ENCODE data around the gene ST6GALNAC3. TPM values are rescaled to one million over a fixed set of nuclear protein-coding genes. Genes with fewer than 3 reads are reported as not detected.

Gene ST6GALNAC3
- total RNA-seq, 1 donor from 2014 or later, result 22.0 TPM

- no peaks in the 10 kb centered on the region for H3K9me3 Mint-ChIP-seq
- no peak overlapping the region for H3K27ac Mint-ChIP-seq (ENCODE audit: unreplicated experiment)
- H3K4me1 Mint-ChIP-seq, result peaks cover 36% of the 10 kb centered on the region
- no peak overlapping the region for H3K4me3 Mint-ChIP-seq
- TF ChIP-seq CTCF (conservative IDR thresholded peaks at IDR 0.05), result no peak
- DNase-seq (ENCODE audit: low read depth, low spot score), result no peak
- H3K36me3 Mint-ChIP-seq (ENCODE audit: low read depth), result peaks cover 4% of the 10 kb centered on the region
- no peaks in the 10 kb centered on the region for H3K27me3 Mint-ChIP-seq (ENCODE audit: low read depth)
These were observed 49.6 kb downstream of the ST6GALNAC3 start for GRCh38 chr1:76124196-76124595.

- Mint-ChIP-seq H3K4me3 (peak overlapping the region; percentile 7), H3K27me3 (ENCODE audit: low read depth) (no peaks in the 10 kb centered on the region), H3K36me3 (ENCODE audit: low read depth) (peaks cover 4% of the 10 kb centered on the region), H3K4me1 (peaks cover 36% of the 10 kb centered on the region), H3K27ac (ENCODE audit: unreplicated experiment) (peak overlapping the region; percentile 79), H3K9me3 (no peaks in the 10 kb centered on the region)
- DNase-seq (ENCODE audit: low read depth, low spot score), result no peak
- TF ChIP-seq CTCF (conservative IDR thresholded peaks at IDR 0.05), result no peak
These were observed 51.1 kb downstream of the ST6GALNAC3 start for GRCh38 chr1:76125473-76126219.

GRCh38 chr1:76128096-76128495 is 53.5 kb downstream of the ST6GALNAC3 start:
- no peak for TF ChIP-seq CTCF (conservative IDR thresholded peaks at IDR 0.05)
- H3K4me1 Mint-ChIP-seq, result peaks cover 32% of the 10 kb centered on the region
- H3K27me3 Mint-ChIP-seq (ENCODE audit: low read depth), result no peaks in the 10 kb centered on the region
- DNase-seq (ENCODE audit: low read depth, low spot score), result no peak
- H3K27ac Mint-ChIP-seq (ENCODE audit: unreplicated experiment), result no peak overlapping the region
- H3K36me3 Mint-ChIP-seq (ENCODE audit: low read depth), result peaks cover 13% of the 10 kb centered on the region
- no peak overlapping the region for H3K4me3 Mint-ChIP-seq
- H3K9me3 Mint-ChIP-seq, result peaks cover 4% of the 10 kb centered on the region

GRCh38 chr1:76129731-76130130 is 55.2 kb downstream of the ST6GALNAC3 start:
- peaks cover 4% of the 10 kb centered on the region for H3K9me3 Mint-ChIP-seq
- H3K36me3 Mint-ChIP-seq (ENCODE audit: low read depth), result peaks cover 14% of the 10 kb centered on the region
- no peaks in the 10 kb centered on the region for H3K27me3 Mint-ChIP-seq (ENCODE audit: low read depth)
- DNase-seq (ENCODE audit: low read depth, low spot score), result no peak
- no peak for TF ChIP-seq CTCF (conservative IDR thresholded peaks at IDR 0.05)
- no peak overlapping the region for H3K4me3 Mint-ChIP-seq
- peaks cover 21% of the 10 kb centered on the region for H3K4me1 Mint-ChIP-seq
- no peak overlapping the region for H3K27ac Mint-ChIP-seq (ENCODE audit: unreplicated experiment)

GRCh38 chr1:76130992-76131391 is 56.4 kb downstream of the ST6GALNAC3 start:
- H3K27me3 Mint-ChIP-seq (ENCODE audit: low read depth), result no peaks in the 10 kb centered on the region

More at GRCh38 chr1:76130992-76131391, 56.4 kb downstream of the ST6GALNAC3 start:
- no peak overlapping the region for H3K27ac Mint-ChIP-seq (ENCODE audit: unreplicated experiment)
- DNase-seq (ENCODE audit: low read depth, low spot score), result no peak
- peaks cover 17% of the 10 kb centered on the region for H3K4me1 Mint-ChIP-seq
- peaks cover 14% of the 10 kb centered on the region for H3K36me3 Mint-ChIP-seq (ENCODE audit: low read depth)
- peaks cover 4% of the 10 kb centered on the region for H3K9me3 Mint-ChIP-seq
- H3K4me3 Mint-ChIP-seq, result no peak overlapping the region
- no peak for TF ChIP-seq CTCF (conservative IDR thresholded peaks at IDR 0.05)

Data from neural crest cell (in vitro differentiated cells).